H1 (cell line): ENCODE data around the gene PGAM2. TPM values are rescaled to one million over a fixed set of nuclear protein-coding genes. Genes with fewer than 3 reads are reported as not detected.

Experiments used
- CTCF ChIA-PET: fragments of 300-600 bp; sonication (Branson Sonifier 250); formaldehyde crosslinking; loops from one replicate; lab custom pipeline; 2021; ENCODE audit not compliant: partially characterized antibody; lab: Charles Lee
- POLR2A ChIA-PET: fragments of 300-600 bp; sonication (Branson Sonifier 250); formaldehyde crosslinking; loops from one replicate; lab custom pipeline; 2021; ENCODE audit warnings: inconsistent platforms; ENCODE audit not compliant: partially characterized antibody; lab: Charles Lee
- DNase-seq, 2 experiments: peaks; one replicate each; pipeline versions ENCODE4 v3.0.0 to v3.0.0-alpha.2; 2010 to 2022; ENCODE audit warnings: low spot score in 2 of 2, low read depth in 1 of 2, mixed read lengths in 1 of 2
- FAIRE-seq: peaks from 2 replicates; lab custom pipeline; 2011; peaks lifted over from hg19 to GRCh38; lab: Jason Lieb, UNC
- H2AFZ ChIP-seq: 2 replicates; pipeline ENCODE4 v1.8.1; 2012; ENCODE audit warnings: low read length, inconsistent platforms
- H2AK5ac ChIP-seq: 2 replicates; pipeline ENCODE4 v1.6.1; 2013; ENCODE audit warnings: low read depth, low read length
- H2BK120ac ChIP-seq: replicated peaks from 2 replicates; pipeline ENCODE3; 2013; ENCODE audit warnings: low read depth, low read length, inconsistent platforms
- H2BK12ac ChIP-seq: 2 replicates; pipeline ENCODE4 v1.6.1; 2013; ENCODE audit warnings: low read depth, low read length
- H2BK15ac ChIP-seq: 2 replicates; pipeline ENCODE4 v1.6.1; 2013; ENCODE audit warnings: low read length
- H2BK20ac ChIP-seq: 2 replicates; pipeline ENCODE4 v1.6.1; 2013; ENCODE audit warnings: low read length
- H2BK5ac ChIP-seq: 2 replicates; pipeline ENCODE4 v1.6.1; 2013; ENCODE audit warnings: low read depth, low read length
- H3K14ac ChIP-seq: 2 replicates; pipeline ENCODE4 v1.6.1; 2013; ENCODE audit warnings: inconsistent platforms; ENCODE audit not compliant: insufficient read length
- H3K18ac ChIP-seq: 2 replicates; pipeline ENCODE4 v1.6.1; 2013; ENCODE audit warnings: low read length; ENCODE audit errors: extremely low read depth
- H3K23ac ChIP-seq: 2 replicates; pipeline ENCODE4 v1.6.1; 2013; ENCODE audit warnings: inconsistent platforms; ENCODE audit not compliant: insufficient read length
- H3K23me2 ChIP-seq: 2 replicates; pipeline ENCODE4 v1.6.1; 2013; ENCODE audit warnings: low read depth, low read length
- H3K27ac ChIP-seq: 2 replicates; pipeline ENCODE4 v1.6.1; 2011; ENCODE audit warnings: low read depth, low read length, inconsistent platforms
- H3K27me3 ChIP-seq, 4 experiments: replicated peaks in 1 of 4; 1 replicate in 1 of 4; 2 replicates in 3 of 4; pipeline versions ENCODE4 v1.6.1 to v1.8.1; 2011 to 2013; ENCODE audit warnings: low read length in 3 of 4, mild to moderate bottlenecking in 3 of 4, inconsistent platforms in 2 of 4, mixed read lengths in 2 of 4, moderate library complexity in 1 of 4; ENCODE audit not compliant: control insufficient read depth in 3 of 4, insufficient read depth in 3 of 4; ENCODE audit errors: extremely low read depth in 1 of 4
- H3K36me3 ChIP-seq, 4 experiments: 2 replicates each; pipeline versions ENCODE4 v1.6.1 to v1.8.1; 2011 to 2013; ENCODE audit warnings: mild to moderate bottlenecking in 4 of 4, low read length in 3 of 4, moderate library complexity in 2 of 4, control low read depth in 1 of 4, inconsistent platforms in 1 of 4; ENCODE audit not compliant: insufficient read depth in 4 of 4, control insufficient read depth in 2 of 4
- H3K4ac ChIP-seq: replicated peaks from 2 replicates; pipeline ENCODE3; 2013; ENCODE audit warnings: low read length, low read depth, mixed read lengths, inconsistent platforms; ENCODE audit not compliant: insufficient read length
- H3K4me1 ChIP-seq, 4 experiments: replicated peaks in 1 of 4; 1 replicate in 1 of 4; 2 replicates in 3 of 4; pipeline versions ENCODE4 v1.6.1 to v1.8.1; 2011 to 2013; ENCODE audit warnings: low read length in 3 of 4, inconsistent platforms in 2 of 4, mixed read lengths in 1 of 4; ENCODE audit not compliant: insufficient read depth in 4 of 4, control insufficient read depth in 3 of 4
- H3K4me2 ChIP-seq, 2 experiments: 2 replicates each; pipeline versions ENCODE4 v1.6.1 to v1.8.1; 2011 to 2013; ENCODE audit warnings: low read depth in 2 of 2, low read length in 2 of 2, control low read depth in 1 of 2, inconsistent platforms in 1 of 2, mild to moderate bottlenecking in 1 of 2; ENCODE audit not compliant: insufficient read depth in 1 of 2
- H3K4me3 ChIP-seq, 4 experiments: fragments of 200-600, 300-600 bp in 1 of 4; sonication (generic), shearing (Covaris generic), sonication (Bioruptor Twin) in 1 of 4; 2 replicates each; pipeline versions ENCODE4 v1.5.1 to v1.8.1; 2011 to 2016; ENCODE audit warnings: low read length in 4 of 4, low read depth in 3 of 4, control low read depth in 2 of 4, inconsistent platforms in 2 of 4, mild to moderate bottlenecking in 2 of 4, mixed read lengths in 1 of 4, moderate library complexity in 1 of 4; ENCODE audit not compliant: insufficient read depth in 2 of 4; ENCODE audit errors: extremely low read depth in 1 of 4
- H3K56ac ChIP-seq: replicated peaks from 2 replicates; pipeline ENCODE3; 2013; ENCODE audit warnings: low read depth, mild to moderate bottlenecking, mixed read lengths, low read length, inconsistent platforms; ENCODE audit not compliant: insufficient read length
- H3K79me1 ChIP-seq: 2 replicates; pipeline ENCODE4 v1.6.1; 2013; ENCODE audit warnings: low read depth, low read length, control low read depth
- H3K79me2 ChIP-seq, 2 experiments: 2 replicates each; pipeline versions ENCODE4 v1.6.1 to v1.8.1; 2012 to 2013; ENCODE audit warnings: low read length in 2 of 2, mild to moderate bottlenecking in 2 of 2, inconsistent platforms in 1 of 2; ENCODE audit not compliant: insufficient read depth in 2 of 2, control insufficient read depth in 1 of 2
- H3K9ac ChIP-seq, 4 experiments: replicated peaks in 1 of 4; 1 replicate in 1 of 4; 2 replicates in 3 of 4; pipeline versions ENCODE4 v1.6.1 to v1.8.1; 2011 to 2013; ENCODE audit warnings: low read depth in 3 of 4, low read length in 3 of 4, control low read depth in 2 of 4, mild to moderate bottlenecking in 2 of 4, moderate library complexity in 2 of 4, inconsistent platforms in 1 of 4; ENCODE audit errors: extremely low read depth in 1 of 4
- H3K9me3 ChIP-seq, 2 experiments: 2 replicates each; pipeline versions ENCODE4 v1.6.1 to v1.8.1; 2012 to 2013; ENCODE audit warnings: mild to moderate bottlenecking in 2 of 2, moderate library complexity in 2 of 2, control low read depth in 1 of 2, inconsistent platforms in 1 of 2, low read depth in 1 of 2, low read length in 1 of 2, mixed read lengths in 1 of 2; ENCODE audit not compliant: insufficient read depth in 2 of 2
- H4K20me1 ChIP-seq, 2 experiments: replicated peaks in 1 of 2; 2 replicates each; pipeline versions ENCODE3 to v1.8.1; 2011 to 2013; ENCODE audit warnings: inconsistent platforms in 2 of 2, low read length in 2 of 2, mild to moderate bottlenecking in 1 of 2; ENCODE audit not compliant: insufficient read depth in 2 of 2, control insufficient read depth in 1 of 2
- H4K5ac ChIP-seq: 2 replicates; pipeline ENCODE4 v1.6.1; 2013; ENCODE audit warnings: low read length, low read depth, mixed read lengths, inconsistent platforms; ENCODE audit not compliant: insufficient read length
- H4K8ac ChIP-seq: 2 replicates; pipeline ENCODE4 v1.8.0; 2013; ENCODE audit warnings: mild to moderate bottlenecking, moderate library complexity, low read length, inconsistent platforms; ENCODE audit not compliant: insufficient read depth; ENCODE audit errors: extremely low read depth
- H4K91ac ChIP-seq: replicated peaks from 2 replicates; pipeline ENCODE3; 2013; ENCODE audit warnings: low read length, mixed read lengths, inconsistent platforms; ENCODE audit not compliant: insufficient read length
- BACH1 ChIP-seq: IDR thresholded peaks from 2 replicates; pipeline ENCODE4 v1.6.1; 2012; ENCODE audit warnings: low read length, improper control_type of control experiment
- CBX8 ChIP-seq: fragments of 300-800, 300-1000 bp; sonication (generic); IDR thresholded peaks from 2 replicates; pipeline ENCODE4 v1.7.1; 2016; ENCODE audit warnings: low read depth, low read length, borderline replicate concordance
- EGR1 ChIP-seq: IDR thresholded peaks from 2 replicates; pipeline ENCODE4 v1.6.1; 2011; ENCODE audit warnings: low read depth, low read length, borderline replicate concordance
- GTF2F1 ChIP-seq: IDR thresholded peaks from 2 replicates; pipeline ENCODE4 v1.6.1; 2012; ENCODE audit warnings: low read depth, low read length, improper control_type of control experiment, borderline replicate concordance
- HDAC2 ChIP-seq, 2 experiments: fragments of 300-600 bp in 1 of 2; sonication (generic) in 1 of 2; IDR thresholded peaks; 2 replicates each; pipeline ENCODE4 v1.6.1; 2011 to 2012; ENCODE audit warnings: low read depth in 2 of 2, low read length in 2 of 2, mild to moderate bottlenecking in 2 of 2, moderate library complexity in 2 of 2, borderline replicate concordance in 1 of 2, inconsistent platforms in 1 of 2
- JUN ChIP-seq: IDR thresholded peaks from 2 replicates; pipeline ENCODE4 v1.6.1; 2011; ENCODE audit warnings: low read depth, mild to moderate bottlenecking, improper control_type of control experiment, low read length
- KDM1A ChIP-seq: fragments of 200-600, 300-600 bp; sonication (generic); IDR thresholded peaks from 2 replicates; pipeline ENCODE4 v1.7.1; 2016; ENCODE audit warnings: mild to moderate bottlenecking, low read length, borderline replicate concordance
- KDM4A ChIP-seq: IDR thresholded peaks from one replicate; pipeline ENCODE4 v1.7.1; 2012; ENCODE audit warnings: low read depth, mild to moderate bottlenecking, moderate library complexity, low read length, inconsistent platforms; ENCODE audit not compliant: severe bottlenecking
- NRF1 ChIP-seq: IDR thresholded peaks from 2 replicates; pipeline ENCODE4 v1.6.1; 2011; ENCODE audit warnings: mild to moderate bottlenecking, low read depth, low read length, improper control_type of control experiment
- SP1 ChIP-seq: IDR thresholded peaks from 2 replicates; pipeline ENCODE4 v1.6.1; 2011; ENCODE audit warnings: low read depth, low read length
- SUZ12 ChIP-seq: fragments of 200-600 bp; sonication (generic); IDR thresholded peaks from 2 replicates; pipeline ENCODE4 v1.6.1; 2012; ENCODE audit warnings: mild to moderate bottlenecking, inconsistent platforms, low read length, moderate library complexity, mixed read lengths
- TBP ChIP-seq: IDR thresholded peaks from 2 replicates; pipeline ENCODE4 v1.6.1; 2011; ENCODE audit warnings: low read depth, low read length, improper control_type of control experiment
- ZNF274 ChIP-seq: IDR thresholded peaks from 2 replicates; pipeline ENCODE4 v1.7.0; 2012; ENCODE audit warnings: low read length, borderline replicate concordance; ENCODE audit errors: extremely low read depth
- WGBS, 2 experiments: shearing (Covaris generic) in 1 of 2; methylation state at CpG; one replicate each; pipeline versions ENCODE4 v1.1.6 to v1.1.7; 2013 to 2015; ENCODE audit warnings: low lambda C conversion rate in 2 of 2, mixed read lengths in 2 of 2, inconsistent platforms in 1 of 2, low coverage in 1 of 2, missing lambda C conversion rate in 1 of 2; ENCODE audit not compliant: insufficient replicate concordance in 2 of 2, insufficient coverage in 1 of 2, insufficient read length in 1 of 2; ENCODE audit errors: extremely low coverage in 1 of 2, missing lambda C conversion rate in 1 of 2; 5-methylcytosine and 5-hydroxymethylcytosine counted together
- polyA plus RNA-seq, 7 experiments: library from polyadenylated mRNA; depleted of rRNA in 3 of 7; stranded (reverse) in 5 of 7; unstranded in 2 of 7; fragments of >200 nt in 5 of 7; fragments of 200-250 nt in 2 of 7; gene quantifications; 1 replicate in 5 of 7; 2 replicates in 1 of 7; 4 replicates in 1 of 7; pipeline versions ENCODE4 v1.2.1 to v1.2.3, GENCODE V29; 2011 to 2013; ENCODE audit warnings: missing spikeins in 2 of 7, mixed read lengths in 2 of 7
- total RNA-seq: library from RNA; stranded (reverse); fragmentation: NEBNext Ultra II Directional; extraction: Animal tissue kit (Norgen Biotek cat#: 25700); gene quantifications from 2 replicates; pipeline ENCODE4 v1.2.1, GENCODE V29; 2021

The PGAM2 gene
- total and polyA plus RNA-seq, 2 of the 8 experiments (the other 6 are each of a cell fraction or from before 2014, with no cell fraction given), result 2.1 to 2.9 TPM

- H3K23ac ChIP-seq, result no peak overlapping the region
- H3K79me2 ChIP-seq, result no peaks in the 10 kb centered on the region
- H4K8ac ChIP-seq, result no peak overlapping the region
- no peak overlapping the region for H3K4ac ChIP-seq
- H3K27me3 ChIP-seq, result no peaks in the 10 kb centered on the region
- no peak overlapping the region for H4K91ac ChIP-seq
- H3K4me3 ChIP-seq, result no peak overlapping the region
- 91% methylated on average over 8 of the region's 8 CpGs; no CpG with 5 or more reads in 1 of the 2 experiments for WGBS, 2 experiments
- FAIRE-seq, result no peak
- H2AK5ac ChIP-seq, result no peak overlapping the region
- no peak overlapping the region for H4K5ac ChIP-seq
- no peak overlapping the region for H2BK15ac ChIP-seq
- H3K9me3 ChIP-seq, result no peaks in the 10 kb centered on the region
- ChIA-PET CTCF (interaction anchor here (0.9 to 2.0 kb wide), 2 partner anchors 11 to 47 kb away, joined by 3 to 5 read pairs; no protein-coding TSS in a partner anchor), POLR2A (interaction anchor here (1.0 to 3.0 kb wide), 4 partner anchors 10 to 17 kb away, joined by 3 to 12 read pairs (median 4); partner anchors contain the start of gene DBNL)
- peaks cover 5 to 25% (median 21%) of the 10 kb centered on the region in 4 experiments for H3K4me1 ChIP-seq
- H3K14ac ChIP-seq, result no peak overlapping the region
- DNase-seq, result no peak
- H2BK5ac ChIP-seq, result no peak overlapping the region; the same call in 1 of the 2 replicates
- H3K56ac ChIP-seq, result no peak overlapping the region
- peaks cover 4 to 34% (median 31%) of the 10 kb centered on the region in 4 experiments for H3K36me3 ChIP-seq
- H2AFZ ChIP-seq, result no peak overlapping the region
- no peak overlapping the region for H3K4me2 ChIP-seq
- H3K27ac ChIP-seq, result no peak overlapping the region
- no peaks in the 10 kb centered on the region for H3K23me2 ChIP-seq
- no peak overlapping the region for H3K18ac ChIP-seq
- H3K79me1 ChIP-seq, result no peaks in the 10 kb centered on the region
- H3K9ac ChIP-seq, result no peak overlapping the region
- H2BK120ac ChIP-seq, result no peak overlapping the region
- H4K20me1 ChIP-seq, result peaks cover 5 to 18% of the 10 kb centered on the region in 2 experiments
- H2BK20ac ChIP-seq, result no peak overlapping the region
- H2BK12ac ChIP-seq, result no peak overlapping the region
- no peak for TF ChIP-seq GTF2F1
- TF ChIP-seq NRF1, result no peak
- TF ChIP-seq CBX8, result no peak
- no peak for TF ChIP-seq SP1
- no peak for TF ChIP-seq EGR1
- TF ChIP-seq JUN, result no peak
- TF ChIP-seq KDM4A, result no peak
- no peak for TF ChIP-seq HDAC2 (IDR thresholded peaks at IDR 0.05; ENCODE audit: borderline replicate concordance in 1 of 2, low read depth in 2 of 2, low read length in 2 of 2)
- TF ChIP-seq ZNF274, result no peak
- TF ChIP-seq TBP, result no peak
- TF ChIP-seq KDM1A, result no peak
- no peak for TF ChIP-seq BACH1
- no peak for TF ChIP-seq SUZ12
These were observed 4.3 kb downstream of the PGAM2 start for GRCh38 chr7:44060948-44061644.
